Kasumi-1 (cell line): ENCODE measurements around the gene CIAO1.

Source experiments
- DNase-seq, 2 experiments: peaks; one replicate each; lab custom pipeline; 2025; lab: John Stamatoyannopoulos, UW

The CIAO1 gene

DNA sequence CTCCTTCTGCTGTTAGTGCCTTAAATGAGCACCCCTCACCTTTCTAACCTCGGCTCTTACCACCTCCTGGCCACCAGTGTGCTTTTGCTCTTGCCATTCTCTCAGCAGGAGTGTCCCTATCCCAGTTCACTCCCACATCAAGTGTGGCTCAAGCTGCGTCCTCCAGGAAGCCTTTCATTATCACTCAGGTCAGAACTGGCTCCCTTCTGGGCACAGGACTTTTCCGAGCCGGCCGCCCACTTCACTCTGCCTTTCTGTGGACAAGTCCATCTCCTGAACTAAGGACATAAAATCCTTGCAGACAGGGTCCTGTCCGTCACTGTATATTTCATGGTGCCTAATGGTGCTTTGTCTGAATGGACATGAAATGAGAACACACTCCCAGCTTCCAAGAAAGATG is 15.8 kb upstream of the CIAO1 start:
- no peak for DNase-seq

DNA sequence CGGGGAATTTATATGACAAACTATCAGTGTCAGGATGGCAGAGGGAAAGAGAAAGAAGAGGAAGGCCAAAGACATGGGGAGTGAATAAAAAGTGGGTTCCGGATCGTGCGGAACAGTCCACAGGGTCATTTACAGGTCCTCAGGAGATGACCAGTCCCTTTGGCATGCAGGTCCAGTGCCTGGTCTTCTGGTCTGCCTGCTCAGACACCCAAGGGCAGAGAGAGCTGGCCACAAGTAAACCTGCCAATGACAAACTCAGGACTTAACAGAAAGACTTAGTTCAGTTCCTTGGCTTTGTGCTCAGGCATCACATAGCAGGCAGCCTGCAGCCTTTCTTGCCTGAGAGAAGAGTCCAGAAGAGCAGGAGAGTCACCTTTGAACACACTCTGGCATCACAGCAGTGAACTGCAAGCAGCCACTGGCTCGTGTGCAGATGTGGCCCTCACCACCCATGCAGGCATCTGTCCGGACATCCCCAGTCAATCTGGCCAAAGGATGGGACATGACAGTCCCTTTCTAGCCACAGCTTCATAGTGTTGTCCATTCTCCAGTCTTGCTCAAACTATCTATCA is 14.2 kb upstream of the CIAO1 start:
- DNase-seq, result no peak

DNA sequence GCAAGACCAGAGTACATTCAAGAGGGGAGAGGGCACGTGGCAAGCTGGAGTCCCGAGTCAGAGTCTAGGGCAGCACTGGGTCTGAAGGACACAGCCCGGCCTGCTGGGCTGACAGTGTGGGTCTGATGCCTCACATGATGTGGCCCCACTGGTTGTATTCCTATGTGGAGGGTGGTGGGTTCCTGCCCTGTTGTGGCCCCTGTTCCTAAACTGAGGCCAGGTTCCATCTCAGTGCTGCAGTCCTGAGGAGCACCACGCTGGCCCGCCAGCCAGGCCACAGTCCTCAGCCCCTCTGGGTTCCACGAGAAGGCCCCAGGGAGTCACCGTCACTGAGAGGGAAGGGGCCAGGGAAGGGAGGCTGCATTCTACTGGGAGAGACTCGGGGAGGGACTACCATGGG is 13.5 kb upstream of the CIAO1 start:
- DNase-seq, result no peak

- DNase-seq, result no peak
Measured at GRCh38 chr2:96253006-96253405, 13.0 kb upstream of the CIAO1 start.

- DNase-seq, result peak; percentile 74 to 80
Measured at GRCh38 chr2:96254571-96254970, 11.5 kb upstream of the CIAO1 start.

GRCh38 chr2:96256611-96257113 is 9.4 kb upstream of the CIAO1 start:
- peak; percentile 73 to 82 for DNase-seq

GRCh38 chr2:96257744-96258143 is 8.3 kb upstream of the CIAO1 start:
- DNase-seq, result peak; percentile 26 to 41

DNA sequence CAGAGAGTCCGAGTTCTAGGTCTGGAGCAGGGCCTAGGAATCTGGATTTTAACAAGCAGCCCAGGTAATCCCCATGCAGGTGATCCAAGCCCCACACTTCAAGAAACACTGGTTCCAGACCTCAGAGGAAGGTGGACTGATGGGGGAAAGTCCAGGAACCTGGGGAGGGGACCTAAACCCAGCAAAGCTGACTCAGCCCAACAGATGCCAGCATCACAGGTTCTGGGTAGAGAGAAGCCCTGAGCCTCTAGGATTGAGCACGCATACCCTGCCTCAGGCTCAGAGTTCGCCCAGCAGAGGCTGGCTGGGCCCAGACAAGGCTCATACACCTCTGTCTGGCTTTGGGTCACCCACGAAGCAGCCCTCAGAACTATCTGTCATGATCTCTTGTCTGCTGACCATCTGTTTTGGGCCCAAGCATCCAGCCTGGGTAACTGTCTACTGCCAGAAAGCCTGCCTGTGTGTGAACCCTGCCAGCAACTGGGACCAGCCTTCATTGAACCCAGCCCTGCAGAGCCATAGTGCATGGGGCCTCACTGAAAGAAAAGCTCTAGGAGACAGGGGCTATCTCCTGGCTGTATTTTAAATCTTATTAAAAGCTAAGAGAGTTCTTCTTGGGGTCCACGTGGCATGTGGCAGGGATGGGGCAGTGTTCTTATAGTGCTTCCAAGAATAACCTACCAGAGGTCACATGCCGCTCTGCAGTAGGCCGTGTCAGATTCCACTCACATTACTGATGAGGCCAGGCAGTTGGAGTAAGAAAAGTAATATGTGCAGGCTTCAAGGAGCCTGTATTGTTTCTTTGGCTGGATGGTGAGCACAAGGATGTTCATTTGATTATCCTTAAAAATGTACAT is 7.6 kb upstream of the CIAO1 start:
- DNase-seq, result no peak

- DNase-seq, result no peak
Measured at GRCh38 chr2:96259497-96259921, 6.5 kb upstream of the CIAO1 start.

GRCh38 chr2:96260387-96261260 is 5.4 kb upstream of the CIAO1 start:
- peak; percentile 80 to 90 for DNase-seq

DNA sequence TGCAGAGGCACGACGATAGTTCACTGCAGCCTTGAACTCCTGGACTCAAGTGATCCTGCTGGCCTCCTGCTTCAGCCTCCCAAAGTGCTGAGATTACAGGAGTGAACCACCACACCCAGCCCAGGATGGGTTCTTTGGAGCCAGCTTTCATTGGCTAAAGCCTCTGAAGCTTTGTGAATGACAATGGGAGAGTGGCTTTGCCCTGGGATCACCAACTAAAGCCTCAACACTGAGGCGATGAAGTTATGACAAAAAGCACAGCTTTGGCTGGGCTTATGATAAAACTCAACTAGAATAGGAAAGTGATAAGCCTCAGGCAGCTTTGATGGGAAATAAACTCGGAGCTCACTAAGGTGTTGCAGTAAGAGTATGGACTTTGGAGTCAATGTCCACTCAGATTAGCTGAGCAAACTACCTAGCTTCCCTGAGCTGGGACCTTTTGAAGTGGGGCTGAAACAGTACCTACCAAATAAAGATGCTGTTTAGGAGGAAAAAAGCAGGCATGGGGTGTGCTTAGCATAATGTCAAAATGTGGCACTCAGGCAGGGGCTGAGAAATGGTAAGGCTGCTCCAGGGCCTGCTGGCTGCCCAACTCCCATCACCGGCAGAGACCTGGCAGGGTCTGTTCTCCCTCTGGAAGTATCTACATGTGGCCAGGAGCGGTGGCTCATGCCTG is 4.6 kb upstream of the CIAO1 start:
- DNase-seq, result no peak

DNA sequence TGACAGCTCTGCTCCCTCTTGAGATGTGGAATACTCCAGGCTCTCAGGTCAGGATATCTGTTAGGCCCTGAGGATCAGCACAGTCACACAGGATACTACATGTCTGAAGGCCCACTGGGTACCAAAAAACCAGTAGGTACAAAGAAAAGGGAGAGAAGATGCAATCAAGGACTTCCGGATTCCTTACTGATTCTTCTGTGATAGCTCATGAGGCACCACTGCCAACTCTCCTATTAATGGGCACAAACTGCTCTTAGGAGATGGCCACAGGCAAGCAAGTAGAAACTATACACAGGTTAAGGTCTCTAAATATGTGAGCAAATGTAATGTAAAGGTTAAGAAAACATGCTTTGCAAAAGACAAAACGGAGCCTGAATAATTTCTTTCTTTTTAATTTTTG is 3.7 kb upstream of the CIAO1 start:
- DNase-seq, result no peak

DNA sequence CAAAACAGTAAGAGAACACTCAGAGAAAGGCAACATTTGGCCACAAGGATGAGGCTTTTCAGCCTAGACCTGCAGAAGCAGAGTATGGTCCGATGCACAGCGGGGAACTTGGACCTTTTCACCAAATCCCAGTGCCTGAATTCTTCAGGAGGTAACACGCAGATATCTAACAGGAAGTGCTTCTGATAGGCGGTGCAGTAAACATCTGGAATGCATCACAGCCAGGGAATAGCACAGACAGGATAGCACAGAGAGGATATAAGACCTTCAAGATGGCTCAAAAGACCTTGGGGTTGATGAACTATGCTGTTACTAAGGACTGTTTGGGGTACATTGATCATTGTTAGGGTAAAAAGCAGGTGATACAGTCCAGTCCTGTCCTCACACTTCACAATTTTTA is 1.9 kb upstream of the CIAO1 start:
- DNase-seq, result no peak

GRCh38 chr2:96264656-96265348 is 1.2 kb upstream of the CIAO1 start:
- peak; percentile 60 to 79 for DNase-seq

DNA sequence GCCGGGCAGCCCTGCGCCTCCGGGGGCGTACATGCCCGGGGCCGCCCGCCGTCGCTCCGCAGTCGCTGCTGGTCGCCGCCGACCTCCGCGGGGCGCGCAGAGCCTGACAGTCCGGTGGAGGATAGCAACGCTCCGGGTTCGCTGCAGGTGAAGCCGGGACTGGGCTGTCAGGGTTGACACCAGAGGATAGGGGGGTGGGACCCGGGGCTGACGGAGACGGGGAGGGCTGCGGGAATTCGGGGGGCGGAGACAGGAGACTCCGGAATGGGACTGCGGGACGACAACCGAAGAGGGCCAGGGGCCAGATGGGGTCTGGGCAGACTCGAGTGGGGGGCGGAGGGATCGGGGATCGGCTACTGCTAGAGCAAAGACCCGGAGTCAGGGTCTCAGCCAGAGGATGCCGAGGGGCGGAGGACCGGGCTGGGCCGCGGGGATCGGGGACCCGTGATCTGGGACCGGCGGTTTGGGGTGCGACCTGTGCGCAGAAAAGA is 631 bp upstream of the CIAO1 start:
- peak in 1 of 2 experiments; percentile 37 for DNase-seq

DNA sequence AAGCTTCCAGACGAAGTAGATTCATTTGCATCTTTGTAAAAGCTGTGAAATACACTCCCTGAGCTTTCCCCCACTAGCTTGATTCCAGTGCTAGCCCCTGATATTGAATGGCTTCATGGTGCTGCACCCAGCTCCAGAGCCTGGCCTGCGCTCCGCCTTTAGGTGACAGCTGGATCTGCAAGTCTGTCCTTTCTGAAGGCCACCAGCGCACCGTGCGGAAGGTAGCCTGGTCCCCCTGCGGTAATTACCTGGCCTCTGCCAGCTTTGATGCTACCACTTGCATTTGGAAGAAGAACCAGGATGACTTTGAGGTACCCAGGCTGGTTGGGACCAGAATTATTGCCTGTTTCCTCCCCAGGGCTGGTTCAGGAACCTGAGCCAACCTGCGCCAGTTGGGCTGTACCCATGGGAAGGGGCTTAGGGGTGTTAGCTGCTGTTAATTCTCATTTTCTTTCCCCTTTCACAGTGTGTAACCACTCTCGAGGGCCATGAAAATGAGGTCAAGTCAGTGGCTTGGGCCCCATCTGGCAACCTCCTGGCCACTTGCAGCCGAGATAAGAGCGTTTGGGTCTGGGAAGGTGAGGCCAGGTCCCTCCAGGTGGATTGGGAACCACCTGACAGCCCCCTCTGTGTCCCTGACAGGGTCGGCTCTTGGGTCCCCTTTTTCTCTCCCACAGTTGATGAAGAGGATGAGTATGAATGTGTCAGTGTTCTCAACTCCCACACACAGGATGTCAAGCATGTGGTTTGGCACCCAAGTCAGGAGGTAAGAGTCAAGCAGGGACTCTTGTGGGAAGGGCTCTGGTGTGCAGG is 1.3 kb downstream of the CIAO1 start:
- DNase-seq, result peak; percentile 41 to 59

- DNase-seq, result peak; percentile 25 to 34
Measured at GRCh38 chr2:96271995-96272394, 6.0 kb downstream of the CIAO1 start.

DNA sequence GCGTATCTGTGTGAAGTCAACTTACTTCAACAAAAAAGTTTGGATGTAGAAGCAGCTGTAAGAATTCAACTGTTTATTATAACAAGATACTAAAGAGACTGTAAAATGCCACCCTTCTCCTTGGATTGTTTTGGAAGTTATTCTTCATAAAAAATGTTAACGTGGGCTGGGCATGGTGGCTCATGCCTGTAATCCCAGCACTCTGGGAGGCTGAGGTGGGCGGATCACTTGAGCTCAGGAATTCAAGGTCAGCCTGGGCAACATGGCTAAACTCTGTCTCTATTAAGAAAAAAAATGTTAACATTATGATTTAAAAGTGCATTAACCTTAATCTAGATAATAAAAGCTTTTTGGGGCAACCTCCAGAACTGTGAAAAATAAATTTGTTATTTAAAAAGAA is 7.7 kb downstream of the CIAO1 start:
- no peak for DNase-seq

DNA sequence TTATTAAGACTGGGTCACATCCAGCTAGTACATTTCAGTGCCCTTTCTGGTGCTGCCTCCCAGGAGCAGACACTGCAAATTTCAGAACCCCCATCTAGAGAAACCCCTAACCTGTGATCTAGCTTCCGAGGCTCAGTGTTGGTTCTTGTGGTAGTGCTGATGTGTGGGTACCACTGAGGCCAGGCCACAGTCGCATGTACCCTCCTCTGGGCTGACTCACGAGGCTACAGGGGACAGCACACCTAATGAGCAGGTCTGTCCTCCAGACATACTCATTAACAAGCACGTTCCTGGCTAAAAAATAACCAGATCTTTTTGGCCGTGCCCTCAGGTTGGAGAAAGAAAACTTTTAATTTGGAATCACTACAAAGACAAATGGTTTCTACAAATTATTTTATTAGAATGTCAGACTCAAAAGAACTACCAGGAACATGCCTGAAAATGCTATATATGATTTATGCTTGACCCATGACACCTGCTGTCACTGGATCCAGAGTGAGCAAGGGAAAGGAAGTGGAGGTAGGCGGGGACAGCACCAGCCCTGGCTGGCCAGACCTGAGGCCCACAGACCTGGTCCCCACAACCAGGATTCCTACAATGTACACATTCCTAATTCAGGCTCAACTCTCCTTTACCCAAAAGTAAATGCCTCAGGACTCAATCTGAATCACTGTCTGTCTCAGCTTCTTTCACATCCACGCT is 8.5 kb downstream of the CIAO1 start:
- no peak for DNase-seq
